WTC11 (cell line): ENCODE data around the gene ROBO2. TPM values are rescaled to one million over a fixed set of nuclear protein-coding genes. Genes with fewer than 3 reads are reported as not detected.

Experiments used
- ATAC-seq: fragments of 200-7000 bp; cut with Tn5 transposase; 2 replicates; pipeline ENCODE4 v1.10.0; 2021; ENCODE audit warnings: mild to moderate bottlenecking, moderate library complexity
- CTCF ChIA-PET: fragments of 300-600 bp; sonication (Branson Sonifier 250); formaldehyde crosslinking; loops from one replicate; lab custom pipeline; 2021; ENCODE audit warnings: antibody characterized with exemption; lab: Charles Lee
- POLR2A ChIA-PET: fragments of 350-600 bp; sonication (Branson Sonifier 250); formaldehyde crosslinking; loops from one replicate; lab custom pipeline; 2021; ENCODE audit warnings: antibody characterized with exemption; lab: Charles Lee
- DNase-seq: peaks from one replicate; pipeline ENCODE4 v3.0.0; 2021; ENCODE audit warnings: low spot score
- H3K27ac Mint-ChIP-seq: 2 replicates; pipeline ENCODE4 v1.8.0; 2021; ENCODE audit warnings: mixed read lengths
- H3K27me3 Mint-ChIP-seq: 2 replicates; pipeline ENCODE4 v1.8.0; 2021; ENCODE audit warnings: low read depth, mild to moderate bottlenecking, moderate library complexity, mixed read lengths
- H3K36me3 Mint-ChIP-seq: 2 replicates; pipeline ENCODE4 v1.8.0; 2021; ENCODE audit warnings: mixed read lengths
- H3K4me1 Mint-ChIP-seq: 2 replicates; pipeline ENCODE4 v1.8.0; 2022; ENCODE audit warnings: mixed read lengths
- H3K4me3 Mint-ChIP-seq: 2 replicates; pipeline ENCODE4 v1.8.0; 2021; ENCODE audit warnings: mild to moderate bottlenecking, moderate library complexity, mixed read lengths
- H3K9me3 Mint-ChIP-seq: 2 replicates; pipeline ENCODE4 v1.8.0; 2021; ENCODE audit warnings: mixed read lengths
- CDX4 ChIP-seq: fragments of 250-450 bp; sonication (Bioruptor Pico); IDR thresholded peaks from 2 replicates; pipeline ENCODE4 v1.9.0; 2021; ENCODE audit warnings: moderate library complexity, mild to moderate bottlenecking, inconsistent platforms, borderline replicate concordance
- ELF4 ChIP-seq: sonication (generic); formaldehyde crosslinking; IDR thresholded peaks from 2 replicates; pipeline ENCODE4 v1.8.1; 2022; ENCODE audit warnings: low read depth, mild to moderate bottlenecking, moderate library complexity, missing genetic modification reagents
- FOXJ3 ChIP-seq: sonication (generic); formaldehyde crosslinking; IDR thresholded peaks from 2 replicates; pipeline ENCODE4 v1.9.0; 2021; ENCODE audit warnings: missing genetic modification reagents, mild to moderate bottlenecking, borderline replicate concordance
- FOXK1 ChIP-seq: sonication (generic); formaldehyde crosslinking; IDR thresholded peaks from 2 replicates; pipeline ENCODE4 v1.8.0; 2022; ENCODE audit warnings: mild to moderate bottlenecking, moderate library complexity, missing genetic modification reagents
- FOXP1 ChIP-seq: sonication (generic); formaldehyde crosslinking; IDR thresholded peaks from 2 replicates; pipeline ENCODE4 v1.8.0; 2022; ENCODE audit warnings: missing genetic modification reagents, mild to moderate bottlenecking, moderate library complexity, borderline replicate concordance
- GRHL2 ChIP-seq: fragments of 250-450 bp; sonication (Bioruptor Pico); IDR thresholded peaks from 2 replicates; pipeline ENCODE4 v1.8.0; 2022; ENCODE audit warnings: mild to moderate bottlenecking, moderate library complexity; ENCODE audit not compliant: insufficient replicate concordance, severe bottlenecking
- IRF2 ChIP-seq: sonication (generic); formaldehyde crosslinking; IDR thresholded peaks from 2 replicates; pipeline ENCODE4 v1.8.0; 2022; ENCODE audit warnings: low read depth, missing genetic modification reagents, borderline replicate concordance
- KAT7 ChIP-seq: sonication (generic); formaldehyde crosslinking; IDR thresholded peaks from 2 replicates; pipeline ENCODE4 v1.8.1; 2023; ENCODE audit warnings: missing genetic modification reagents, mild to moderate bottlenecking, borderline replicate concordance
- NFATC4 ChIP-seq: fragments of 250-450 bp; sonication (Bioruptor Pico); IDR thresholded peaks from 2 replicates; pipeline ENCODE4 v1.9.0; 2021; ENCODE audit warnings: mild to moderate bottlenecking
- NFE2L1 ChIP-seq: sonication (generic); formaldehyde crosslinking; IDR thresholded peaks from 2 replicates; pipeline ENCODE4 v1.8.1; 2023; ENCODE audit warnings: missing genetic modification reagents
- RELA ChIP-seq: sonication (generic); formaldehyde crosslinking; IDR thresholded peaks from 2 replicates; pipeline ENCODE4 v1.8.1; 2022; ENCODE audit warnings: missing genetic modification reagents, mild to moderate bottlenecking, borderline replicate concordance
- RORB ChIP-seq: fragments of 250-450 bp; sonication (Bioruptor Pico); IDR thresholded peaks from 2 replicates; pipeline ENCODE4 v1.9.0; 2021; ENCODE audit warnings: mild to moderate bottlenecking
- SMAD3 ChIP-seq: sonication (generic); formaldehyde crosslinking; IDR thresholded peaks from 2 replicates; pipeline ENCODE4 v1.8.0; 2022; ENCODE audit warnings: missing genetic modification reagents, mild to moderate bottlenecking, borderline replicate concordance
- SOX15 ChIP-seq: fragments of 250-450 bp; sonication (Bioruptor Pico); IDR thresholded peaks from 2 replicates; pipeline ENCODE4 v1.9.0; 2021; ENCODE audit warnings: mild to moderate bottlenecking
- TCF7 ChIP-seq: sonication (generic); formaldehyde crosslinking; IDR thresholded peaks from 2 replicates; pipeline ENCODE4 v1.8.0; 2022; ENCODE audit warnings: mild to moderate bottlenecking, low read depth, missing genetic modification reagents, moderate library complexity
- TEAD1 ChIP-seq: sonication (generic); formaldehyde crosslinking; IDR thresholded peaks from 2 replicates; pipeline ENCODE4 v1.8.0; 2022; ENCODE audit warnings: mild to moderate bottlenecking, missing genetic modification reagents
- TEAD4 ChIP-seq: sonication (generic); formaldehyde crosslinking; IDR thresholded peaks from 2 replicates; pipeline ENCODE4 v1.8.0; 2022; ENCODE audit warnings: mild to moderate bottlenecking, missing genetic modification reagents
- USF1 ChIP-seq: sonication (generic); formaldehyde crosslinking; IDR thresholded peaks from 2 replicates; pipeline ENCODE4 v1.8.0; 2022; ENCODE audit warnings: mild to moderate bottlenecking, missing genetic modification reagents
- ZNF232 ChIP-seq: sonication (generic); formaldehyde crosslinking; IDR thresholded peaks from 2 replicates; pipeline ENCODE4 v1.8.0; 2022; ENCODE audit warnings: mild to moderate bottlenecking, missing genetic modification reagents
- total RNA-seq: library from RNA; stranded (reverse); gene quantifications from 3 replicates; pipeline ENCODE4 v1.2.3, GENCODE V29; 2021
- TF ChIP-seq, protein P1 (sequence below): fragments of 250-450 bp; sonication (Bioruptor Pico); IDR thresholded peaks from 2 replicates; pipeline ENCODE4 v1.9.0; 2021; ENCODE audit warnings: mild to moderate bottlenecking

ROBO2 gene
- total RNA-seq, 1 experiment from 2014 or later = 11.7 TPM

DNA sequence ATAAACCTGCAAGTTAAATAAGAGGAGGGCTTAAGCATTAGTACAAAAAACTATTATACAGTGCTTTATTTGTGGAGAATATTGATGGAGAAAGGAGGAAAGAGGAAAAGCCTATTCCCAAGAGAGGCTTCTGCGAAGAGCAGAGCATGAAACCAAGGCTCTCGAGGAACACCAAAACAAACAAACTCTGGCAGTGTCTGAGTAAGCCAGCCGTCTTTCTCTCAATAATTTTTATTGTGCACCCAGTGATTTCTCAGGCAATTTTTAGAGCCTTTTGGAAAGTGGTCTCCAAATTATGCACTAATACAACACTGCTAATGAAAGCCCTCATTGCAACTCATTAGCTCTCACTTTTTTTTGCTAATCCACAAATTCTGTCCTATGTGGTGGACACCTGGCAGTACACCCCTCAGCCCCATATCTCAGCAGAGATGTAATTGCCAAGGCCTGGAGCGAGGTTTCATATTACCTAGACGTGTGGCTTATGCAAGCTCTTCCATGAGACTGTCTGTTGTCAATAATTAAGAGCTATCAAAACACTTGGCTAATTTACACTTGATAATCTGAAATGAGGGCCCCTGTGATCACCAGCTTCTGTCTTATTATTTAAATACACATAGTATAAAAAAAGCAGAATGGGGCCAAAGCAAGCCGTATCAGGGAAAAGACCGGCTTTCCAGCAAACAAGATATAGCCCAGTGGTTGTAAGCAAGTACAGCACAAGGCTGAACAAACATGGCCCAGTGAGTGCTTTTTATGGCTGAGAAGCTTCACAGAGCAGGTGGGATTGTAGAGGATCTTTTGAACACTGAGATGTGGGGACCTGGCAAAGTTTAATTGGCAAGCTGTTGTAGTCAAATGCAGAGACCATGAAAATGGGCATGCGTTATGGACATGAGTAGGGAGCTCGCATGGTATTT, 216.9 kb downstream of the ROBO2 start:
- Mint-ChIP-seq H3K27ac (no peak overlapping the region), H3K4me3 (no peak overlapping the region), H3K36me3 (no peaks in the 10 kb centered on the region)
- CTCF ChIA-PET = interaction anchor here (1.2 to 3.9 kb wide), 3 partner anchors 14 to 218 kb away, joined by 3 to 23 read pairs (median 8); partner anchors contain the start of gene ROBO2
- ATAC-seq (0 out of 2 replicates have a peak, but pooled peaks have one; percentile 28), DNase-seq (no peak)
- TF ChIP-seq GRHL2 (CRISPR knock-in tag) = no peak
- TF ChIP-seq IRF2 (CRISPR knock-in tag) = no peak
- no peak for TF ChIP-seq TCF7 (CRISPR knock-in tag)
- TF ChIP-seq, all 79 proteins: peak for 0
- POLR2A ChIA-PET = no interaction called here
- H3K27me3 Mint-ChIP-seq = no peaks in the 10 kb centered on the region
- H3K9me3 Mint-ChIP-seq = peaks cover 5% of the 10 kb centered on the region; the same call in 1 of the 2 replicates
- H3K4me1 Mint-ChIP-seq = peaks cover 29% of the 10 kb centered on the region

- TF ChIP-seq USF1 (CRISPR knock-in tag) = no peak
- no peak for TF ChIP-seq NFE2L1 (CRISPR knock-in tag)
- TF ChIP-seq FOXP1 = no peak
- no peak for TF ChIP-seq KAT7
- TF ChIP-seq, protein P1, sequence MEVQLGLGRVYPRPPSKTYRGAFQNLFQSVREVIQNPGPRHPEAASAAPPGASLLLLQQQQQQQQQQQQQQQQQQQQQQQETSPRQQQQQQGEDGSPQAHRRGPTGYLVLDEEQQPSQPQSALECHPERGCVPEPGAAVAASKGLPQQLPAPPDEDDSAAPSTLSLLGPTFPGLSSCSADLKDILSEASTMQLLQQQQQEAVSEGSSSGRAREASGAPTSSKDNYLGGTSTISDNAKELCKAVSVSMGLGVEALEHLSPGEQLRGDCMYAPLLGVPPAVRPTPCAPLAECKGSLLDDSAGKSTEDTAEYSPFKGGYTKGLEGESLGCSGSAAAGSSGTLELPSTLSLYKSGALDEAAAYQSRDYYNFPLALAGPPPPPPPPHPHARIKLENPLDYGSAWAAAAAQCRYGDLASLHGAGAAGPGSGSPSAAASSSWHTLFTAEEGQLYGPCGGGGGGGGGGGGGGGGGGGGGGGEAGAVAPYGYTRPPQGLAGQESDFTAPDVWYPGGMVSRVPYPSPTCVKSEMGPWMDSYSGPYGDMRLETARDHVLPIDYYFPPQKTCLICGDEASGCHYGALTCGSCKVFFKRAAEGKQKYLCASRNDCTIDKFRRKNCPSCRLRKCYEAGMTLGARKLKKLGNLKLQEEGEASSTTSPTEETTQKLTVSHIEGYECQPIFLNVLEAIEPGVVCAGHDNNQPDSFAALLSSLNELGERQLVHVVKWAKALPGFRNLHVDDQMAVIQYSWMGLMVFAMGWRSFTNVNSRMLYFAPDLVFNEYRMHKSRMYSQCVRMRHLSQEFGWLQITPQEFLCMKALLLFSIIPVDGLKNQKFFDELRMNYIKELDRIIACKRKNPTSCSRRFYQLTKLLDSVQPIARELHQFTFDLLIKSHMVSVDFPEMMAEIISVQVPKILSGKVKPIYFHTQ (CRISPR knock-in tag) = no peak
- TF ChIP-seq CDX4 (CRISPR knock-in tag) = no peak
- TF ChIP-seq ZNF232 (CRISPR knock-in tag) = no peak
- TF ChIP-seq SOX15 (CRISPR knock-in tag) = no peak
- TF ChIP-seq FOXK1 (CRISPR knock-in tag) = no peak
- no peak for TF ChIP-seq RELA (CRISPR knock-in tag)
- no peak for TF ChIP-seq NFATC4
- TF ChIP-seq ELF4 (CRISPR knock-in tag) = no peak
- no peak for TF ChIP-seq TEAD1
- TF ChIP-seq FOXJ3 (CRISPR knock-in tag) = no peak
- no peak for TF ChIP-seq TEAD4 (CRISPR knock-in tag)
- TF ChIP-seq SMAD3 (CRISPR knock-in tag) = no peak
- TF ChIP-seq RORB = no peak
- POLR2A ChIA-PET = no interaction called here
- H3K4me1 Mint-ChIP-seq = peaks cover 28% of the 10 kb centered on the region
Observed at GRCh38 chr3:77259694-77260093, 219.8 kb downstream of the ROBO2 start.

More at GRCh38 chr3:77259694-77260093, 219.8 kb downstream of the ROBO2 start:
- no peak for DNase-seq
- CTCF ChIA-PET = no interaction called here
- no peaks in the 10 kb centered on the region for H3K36me3 Mint-ChIP-seq
- peaks cover 5% of the 10 kb centered on the region; the same call in 1 of the 2 replicates for H3K9me3 Mint-ChIP-seq
- H3K4me3 Mint-ChIP-seq = no peak overlapping the region
- ATAC-seq = no peak
- H3K27me3 Mint-ChIP-seq = no peaks in the 10 kb centered on the region
- no peak overlapping the region for H3K27ac Mint-ChIP-seq
